Esophagus muscularis mucosa (tissue), 4 donors: ENCODE results near the gene LILRA2.

Source experiments
- CTCF ChIP-seq, 3 experiments: fragments of 200-600 bp in 2 of 3; fragments of 450-650 bp in 1 of 3; sonication (generic) in 2 of 3; IDR thresholded peaks; one replicate each; pipeline ENCODE4 v1.5.1; 2017 to 2019; ENCODE audit warnings: antibody characterized with exemption in 3 of 3, mild to moderate bottlenecking in 2 of 3, moderate library complexity in 1 of 3
- EP300 ChIP-seq: sonication (generic); formaldehyde crosslinking; IDR thresholded peaks from one replicate; pipeline ENCODE4 v1.6.1; 2017; ENCODE audit warnings: antibody characterized with exemption
- POLR2A ChIP-seq: fragments of 450-650 bp; IDR thresholded peaks from one replicate; pipeline ENCODE4 v1.6.1; 2017; ENCODE audit warnings: antibody characterized with exemption, moderate library complexity, mild to moderate bottlenecking, low read depth
- POLR2AphosphoS5 ChIP-seq, 2 donors: sonication (generic); formaldehyde crosslinking; IDR thresholded peaks; one replicate each; pipeline ENCODE4 v1.6.1; 2017; ENCODE audit warnings: antibody characterized with exemption in 2 of 2

GRCh38 chr19:54626757-54627156 lies 53.2 kb downstream of the LILRA2 start:
- no peak for TF ChIP-seq CTCF (IDR thresholded peaks at IDR 0.05)
- TF ChIP-seq POLR2A, result no peak
- no peak for TF ChIP-seq EP300
- TF ChIP-seq POLR2AphosphoS5 (IDR thresholded peaks at IDR 0.05), result no peak
